Testis (tissue), 2 donors: ENCODE data around the gene VWA5B1.

Experiments
- POLR2A ChIP-seq: fragments of 450-650 bp; IDR thresholded peaks from one replicate; pipeline ENCODE4 v1.6.1; 2017; ENCODE audit warnings: antibody characterized with exemption, mild to moderate bottlenecking, moderate library complexity
- TF ChIP-seq, protein P1 (sequence below), 3 experiments: fragments of 450-650 bp in 2 of 3; fragments of 200-600 bp in 1 of 3; sonication (generic) in 1 of 3; IDR thresholded peaks; one replicate each; pipeline ENCODE4 v1.5.1; 2016 to 2019; ENCODE audit warnings: antibody characterized with exemption in 3 of 3, mild to moderate bottlenecking in 2 of 3, moderate library complexity in 1 of 3

DNA sequence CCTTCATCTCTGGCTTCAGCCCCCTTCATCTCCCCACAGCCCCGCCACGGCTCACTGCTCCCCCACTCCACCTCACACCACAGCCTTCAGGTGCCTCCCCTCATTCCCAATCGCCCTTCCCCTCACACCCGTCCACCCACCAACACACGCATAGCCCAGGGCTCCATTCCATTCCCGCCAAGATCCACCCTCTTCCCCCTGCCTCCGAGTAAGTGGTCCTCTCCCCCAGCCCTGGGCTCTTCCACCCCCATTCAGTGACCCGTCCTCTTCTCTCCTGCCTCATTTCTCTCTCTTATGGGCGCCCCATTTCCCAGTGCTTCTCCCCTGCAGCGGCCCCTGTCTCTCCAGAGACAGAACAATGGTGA, 53.2 kb downstream of the VWA5B1 start:
- TF ChIP-seq, protein P1, sequence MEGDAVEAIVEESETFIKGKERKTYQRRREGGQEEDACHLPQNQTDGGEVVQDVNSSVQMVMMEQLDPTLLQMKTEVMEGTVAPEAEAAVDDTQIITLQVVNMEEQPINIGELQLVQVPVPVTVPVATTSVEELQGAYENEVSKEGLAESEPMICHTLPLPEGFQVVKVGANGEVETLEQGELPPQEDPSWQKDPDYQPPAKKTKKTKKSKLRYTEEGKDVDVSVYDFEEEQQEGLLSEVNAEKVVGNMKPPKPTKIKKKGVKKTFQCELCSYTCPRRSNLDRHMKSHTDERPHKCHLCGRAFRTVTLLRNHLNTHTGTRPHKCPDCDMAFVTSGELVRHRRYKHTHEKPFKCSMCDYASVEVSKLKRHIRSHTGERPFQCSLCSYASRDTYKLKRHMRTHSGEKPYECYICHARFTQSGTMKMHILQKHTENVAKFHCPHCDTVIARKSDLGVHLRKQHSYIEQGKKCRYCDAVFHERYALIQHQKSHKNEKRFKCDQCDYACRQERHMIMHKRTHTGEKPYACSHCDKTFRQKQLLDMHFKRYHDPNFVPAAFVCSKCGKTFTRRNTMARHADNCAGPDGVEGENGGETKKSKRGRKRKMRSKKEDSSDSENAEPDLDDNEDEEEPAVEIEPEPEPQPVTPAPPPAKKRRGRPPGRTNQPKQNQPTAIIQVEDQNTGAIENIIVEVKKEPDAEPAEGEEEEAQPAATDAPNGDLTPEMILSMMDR (IDR thresholded peaks at IDR 0.05), result no peak
- no peak for TF ChIP-seq POLR2A
